GM19193 (cell line): ENCODE data around the gene SPTBN5.
A peak's percentile ranks its signal among the peaks of the same experiment; 100 is the strongest.

ENCODE experiments used
- POLR2A ChIP-seq: IDR thresholded peaks from 4 replicates; pipeline ENCODE4 v1.6.1; 2011; ENCODE audit not compliant: insufficient read depth, insufficient read length; ENCODE audit errors: extremely low read depth

Gene SPTBN5

GRCh38 chr15:41918506-41919126 lies 24.8 kb upstream of the SPTBN5 start:
- no peak for TF ChIP-seq POLR2A

DNA sequence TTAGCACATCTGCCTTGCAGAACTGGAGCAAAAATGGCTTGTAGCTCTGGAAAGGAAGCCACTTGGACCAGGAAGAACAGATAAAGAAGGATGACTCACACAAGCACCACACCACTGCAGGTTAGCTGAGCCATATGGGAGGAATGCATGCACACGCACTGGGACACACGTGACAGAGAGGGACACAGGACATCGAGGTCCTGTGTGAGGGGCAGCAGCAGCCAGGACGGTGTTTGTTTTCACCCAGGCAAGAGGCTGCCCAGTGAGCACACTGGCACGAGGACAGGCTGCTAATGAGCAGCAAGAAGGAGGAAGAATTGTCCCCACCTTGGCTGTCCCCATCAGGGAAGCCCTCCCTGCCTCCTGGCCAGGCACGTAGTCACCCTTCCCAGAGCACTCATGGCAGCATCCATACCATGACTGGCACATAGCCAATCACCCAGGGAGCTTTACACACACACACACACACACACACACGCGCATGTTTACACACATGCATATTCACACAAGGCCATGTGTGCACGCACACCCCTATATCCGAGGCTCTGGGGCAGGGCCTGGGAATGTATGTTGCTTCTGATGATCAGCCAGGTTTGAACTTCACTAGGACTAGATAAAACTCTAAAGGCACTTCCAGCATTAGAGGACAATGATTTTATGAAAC lies 24.0 kb upstream of the SPTBN5 start:
- no peak for TF ChIP-seq POLR2A

DNA sequence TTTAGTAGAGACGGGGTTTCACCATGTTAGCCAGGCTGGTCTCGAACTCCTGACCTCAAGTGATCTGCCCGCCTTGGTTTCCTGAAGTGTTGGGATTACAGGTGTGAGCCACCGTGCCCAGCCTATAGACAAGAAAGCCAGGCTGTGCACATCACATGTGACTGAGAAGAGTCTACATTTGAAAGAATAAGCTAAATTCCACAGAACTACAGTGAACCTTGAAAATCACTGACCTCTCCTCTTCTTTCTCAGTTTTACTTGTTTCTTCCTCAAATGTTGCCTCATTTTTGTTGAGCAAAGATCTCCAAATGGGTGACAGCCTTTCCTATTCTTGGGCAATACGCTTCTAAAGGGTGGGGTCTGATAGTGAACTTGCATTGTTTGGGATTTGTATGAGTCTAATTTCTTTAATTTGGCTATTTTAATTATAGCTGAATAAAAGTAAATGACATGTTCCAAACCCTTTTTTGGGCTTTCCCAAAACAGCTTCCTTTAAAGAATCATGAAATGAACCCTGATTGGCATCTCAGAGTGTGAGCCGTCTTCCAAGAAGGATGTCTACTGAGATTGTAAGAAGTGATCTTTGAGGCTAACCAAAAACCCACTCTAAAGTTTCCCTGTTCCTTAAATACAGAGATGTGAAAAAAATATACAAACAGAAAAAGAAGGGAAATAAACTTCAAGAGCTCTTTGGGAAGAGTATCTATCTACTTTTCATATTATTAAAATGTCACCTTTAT lies 21.6 kb upstream of the SPTBN5 start:
- TF ChIP-seq POLR2A = no peak

GRCh38 chr15:41914411-41914810 lies 20.6 kb upstream of the SPTBN5 start:
- no peak for TF ChIP-seq POLR2A

- no peak for TF ChIP-seq POLR2A
These were observed 19.4 kb upstream of the SPTBN5 start for GRCh38 chr15:41913256-41913655.

GRCh38 chr15:41911691-41912345 lies 18.0 kb upstream of the SPTBN5 start:
- no peak for TF ChIP-seq POLR2A

- TF ChIP-seq POLR2A = no peak
These were observed 15.0 kb upstream of the SPTBN5 start for GRCh38 chr15:41908736-41909461.

GRCh38 chr15:41907141-41907540 lies 13.3 kb upstream of the SPTBN5 start:
- no peak for TF ChIP-seq POLR2A

- peak; percentile 29 for TF ChIP-seq POLR2A
These were observed 12.8 kb upstream of the SPTBN5 start for GRCh38 chr15:41906608-41907007.

- TF ChIP-seq POLR2A = no peak
These were observed 11.4 kb upstream of the SPTBN5 start for GRCh38 chr15:41905036-41905793.

DNA sequence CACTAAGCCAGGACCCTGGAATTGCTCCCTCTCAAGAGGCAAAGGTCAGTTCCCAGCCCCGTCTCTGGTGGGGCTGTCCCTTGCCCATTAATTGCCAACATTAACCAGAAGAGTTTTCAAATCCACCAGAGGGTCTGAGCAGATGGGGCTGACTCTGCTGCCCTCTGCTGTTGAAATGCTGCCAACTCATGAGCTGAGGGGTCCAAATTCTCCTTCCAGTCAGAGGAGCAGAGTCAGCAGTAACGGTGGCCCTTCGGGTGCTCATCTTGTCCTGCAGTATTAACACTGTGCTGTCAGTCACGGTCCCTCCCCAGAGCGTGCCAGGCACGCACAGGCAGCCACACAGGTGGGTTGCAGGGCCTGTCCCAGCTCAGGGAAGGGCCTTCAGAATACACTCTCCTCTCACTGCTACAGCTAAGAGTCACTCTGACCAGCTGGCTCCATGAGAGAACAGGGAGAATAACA lies 10.7 kb upstream of the SPTBN5 start:
- no peak for TF ChIP-seq POLR2A

DNA sequence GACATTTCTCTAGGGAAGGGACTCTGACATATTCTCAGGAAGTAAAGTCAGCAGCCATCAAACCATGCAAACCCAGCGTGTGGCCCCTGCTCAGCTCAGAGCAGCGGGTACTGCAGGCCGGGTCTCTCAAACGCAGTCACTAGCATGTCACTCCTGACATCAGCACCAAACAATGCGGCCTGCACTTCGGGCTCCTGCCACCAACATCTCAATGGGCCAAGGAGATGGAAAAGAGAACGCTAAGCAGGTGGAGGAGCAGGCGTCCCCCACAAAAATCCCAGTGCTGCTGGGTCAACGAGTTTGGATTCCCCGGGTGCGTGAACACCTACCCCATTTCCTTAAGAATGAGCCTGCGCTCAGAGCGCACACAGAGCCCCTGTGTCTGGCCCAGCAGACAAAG lies 9.9 kb upstream of the SPTBN5 start:
- no peak for TF ChIP-seq POLR2A

GRCh38 chr15:41901431-41901830 lies 7.6 kb upstream of the SPTBN5 start:
- TF ChIP-seq POLR2A = no peak
